Ovary (tissue), 3 donors: ENCODE results near the gene OR10G3.

ENCODE experiments used
- CTCF ChIP-seq, 3 donors: fragments of 450-650 bp in 2 of 3; fragments of 200-600 bp in 1 of 3; IDR thresholded peaks; one replicate each; pipeline versions ENCODE4 v1.5.1 to v1.8.0; 2016 to 2022; ENCODE audit warnings: antibody characterized with exemption in 3 of 3, mild to moderate bottlenecking in 1 of 3
- EP300 ChIP-seq: sonication (generic); formaldehyde crosslinking; IDR thresholded peaks from one replicate; pipeline ENCODE4 v1.6.1; 2017; ENCODE audit warnings: antibody characterized with exemption
- POLR2A ChIP-seq: fragments of 450-650 bp; IDR thresholded peaks from one replicate; pipeline ENCODE4 v1.6.1; 2017; ENCODE audit warnings: antibody characterized with exemption, mild to moderate bottlenecking, moderate library complexity
- donor health status: DM: no; HTN: no; CAD: no.

GRCh38 chr14:21614240-21614639 is 34.4 kb upstream of the OR10G3 start:
- TF ChIP-seq POLR2A (no peak), CTCF (IDR thresholded peaks at IDR 0.05) (no peak), EP300 (no peak)
